NCI-H146 (cell line): Measurements from ENCODE around the gene NPAS2.

ENCODE experiments used
- DNase-seq: peaks from one replicate; lab custom pipeline; 2025; lab: John Stamatoyannopoulos, UW

NPAS2 gene, protein sequence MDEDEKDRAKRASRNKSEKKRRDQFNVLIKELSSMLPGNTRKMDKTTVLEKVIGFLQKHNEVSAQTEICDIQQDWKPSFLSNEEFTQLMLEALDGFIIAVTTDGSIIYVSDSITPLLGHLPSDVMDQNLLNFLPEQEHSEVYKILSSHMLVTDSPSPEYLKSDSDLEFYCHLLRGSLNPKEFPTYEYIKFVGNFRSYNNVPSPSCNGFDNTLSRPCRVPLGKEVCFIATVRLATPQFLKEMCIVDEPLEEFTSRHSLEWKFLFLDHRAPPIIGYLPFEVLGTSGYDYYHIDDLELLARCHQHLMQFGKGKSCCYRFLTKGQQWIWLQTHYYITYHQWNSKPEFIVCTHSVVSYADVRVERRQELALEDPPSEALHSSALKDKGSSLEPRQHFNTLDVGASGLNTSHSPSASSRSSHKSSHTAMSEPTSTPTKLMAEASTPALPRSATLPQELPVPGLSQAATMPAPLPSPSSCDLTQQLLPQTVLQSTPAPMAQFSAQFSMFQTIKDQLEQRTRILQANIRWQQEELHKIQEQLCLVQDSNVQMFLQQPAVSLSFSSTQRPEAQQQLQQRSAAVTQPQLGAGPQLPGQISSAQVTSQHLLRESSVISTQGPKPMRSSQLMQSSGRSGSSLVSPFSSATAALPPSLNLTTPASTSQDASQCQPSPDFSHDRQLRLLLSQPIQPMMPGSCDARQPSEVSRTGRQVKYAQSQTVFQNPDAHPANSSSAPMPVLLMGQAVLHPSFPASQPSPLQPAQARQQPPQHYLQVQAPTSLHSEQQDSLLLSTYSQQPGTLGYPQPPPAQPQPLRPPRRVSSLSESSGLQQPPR

GRCh38 chr2:100819370-100820272 lies at the start of gene NPAS2:
Gene NPAS2, plus strand, starts transcription at chr2:100820139. Its CDS starts 84,616 bp downstream, at chr2:100904755.
- DNase-seq = peak; percentile 24

DNA sequence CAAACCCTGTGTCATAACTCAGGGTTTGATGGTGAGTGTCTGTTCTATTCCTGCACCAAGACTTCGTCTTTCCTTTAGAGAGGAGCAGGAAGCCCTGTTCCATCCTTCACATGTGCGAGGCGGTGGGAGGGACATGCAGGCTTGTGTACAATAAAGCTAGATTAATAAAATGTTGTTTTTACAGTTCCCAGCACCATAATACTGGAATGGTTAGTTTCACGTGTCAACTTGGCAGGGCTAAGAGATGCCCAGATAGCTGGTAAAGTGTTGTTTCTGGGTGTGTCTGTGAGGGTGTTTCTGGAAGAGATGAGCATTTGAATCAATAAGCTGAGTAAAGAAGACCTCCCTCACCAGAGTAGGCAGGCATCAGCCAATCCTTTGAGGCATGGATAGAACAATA lies 48.8 kb upstream of the NPAS2 start:
- DNase-seq = no peak

DNA sequence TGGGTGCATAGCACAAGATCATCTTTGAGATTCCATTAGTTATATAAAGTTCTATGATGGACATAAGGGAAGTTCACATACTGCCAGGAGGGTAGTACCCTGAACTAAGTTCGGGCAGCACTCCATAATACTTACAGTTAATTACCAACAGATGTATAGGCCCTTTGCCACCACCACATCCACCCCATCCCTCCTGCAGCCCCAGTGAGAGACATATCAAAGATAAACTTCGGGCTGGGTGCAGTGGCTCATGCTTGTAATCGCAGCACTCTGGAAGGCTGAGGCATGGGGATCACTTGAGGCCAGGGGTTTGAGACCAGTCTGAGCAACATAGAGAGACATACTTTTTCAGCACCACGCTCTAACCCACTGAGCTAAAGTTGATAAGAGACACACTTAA lies 46.4 kb upstream of the NPAS2 start:
- no peak for DNase-seq

DNA sequence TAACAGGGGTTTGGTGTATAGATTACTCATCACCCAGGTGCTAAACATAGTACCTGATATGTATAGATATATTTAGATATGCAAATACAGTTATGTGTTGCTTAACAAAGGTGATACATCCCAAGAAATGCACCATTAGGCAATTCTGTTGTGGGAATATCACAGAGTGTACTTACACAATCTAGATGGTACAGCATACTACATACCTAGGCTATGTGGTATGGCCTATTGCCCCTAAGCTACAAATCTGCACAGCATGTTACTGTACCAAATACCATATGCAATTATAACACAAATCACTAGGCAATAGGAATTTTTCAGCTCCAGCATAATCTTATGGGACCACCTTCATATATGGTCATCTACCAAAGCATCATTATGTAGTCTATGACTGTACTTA lies 43.5 kb upstream of the NPAS2 start:
- DNase-seq = no peak

DNA sequence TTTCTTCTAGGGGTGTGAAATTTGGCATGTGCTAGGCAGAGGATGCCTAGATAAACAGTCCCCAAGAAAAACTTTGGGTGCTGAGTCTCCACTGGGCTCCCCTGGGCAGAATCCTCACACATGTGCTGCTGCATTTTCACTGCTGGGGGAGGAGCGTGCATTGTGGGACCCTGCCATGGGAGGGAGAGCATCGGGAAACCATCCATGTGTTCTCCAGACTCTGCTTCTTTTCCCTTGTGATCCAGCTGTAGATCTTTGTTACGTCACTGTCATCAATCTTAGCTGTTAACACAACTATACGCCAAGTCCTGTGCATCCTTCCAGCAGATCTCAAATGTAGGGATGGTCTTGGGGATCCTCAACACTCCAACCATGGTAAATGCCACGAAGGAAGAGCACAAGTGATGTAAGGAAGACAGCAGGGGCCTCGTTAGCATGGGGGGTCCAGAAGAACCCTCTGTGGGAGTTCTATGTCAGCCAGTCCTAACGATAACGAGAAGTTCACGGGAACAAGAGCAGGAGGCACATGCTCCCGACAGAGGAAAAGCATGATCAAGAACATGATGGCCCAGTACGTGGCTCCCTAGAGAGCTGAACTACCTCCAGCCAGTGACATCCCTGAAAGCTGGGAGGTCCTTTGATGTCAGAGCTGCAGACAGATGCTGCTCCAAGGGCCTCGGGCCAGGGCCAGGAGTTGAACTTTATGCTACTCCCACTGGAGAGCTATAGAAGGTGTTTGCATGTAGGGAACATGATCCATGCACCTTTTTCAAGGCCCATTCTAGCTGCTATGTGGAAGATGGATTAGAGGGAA lies 41.1 kb upstream of the NPAS2 start:
- DNase-seq = no peak

GRCh38 chr2:100779908-100780202 lies 40.1 kb upstream of the NPAS2 start:
- no peak for DNase-seq

GRCh38 chr2:100780203-100781008 lies 39.5 kb upstream of the NPAS2 start:
- DNase-seq = no peak

GRCh38 chr2:100781009-100781325 lies 39.0 kb upstream of the NPAS2 start:
- no peak for DNase-seq

- no peak for DNase-seq
Observed at GRCh38 chr2:100781523-100782379, 38.2 kb upstream of the NPAS2 start.

DNA sequence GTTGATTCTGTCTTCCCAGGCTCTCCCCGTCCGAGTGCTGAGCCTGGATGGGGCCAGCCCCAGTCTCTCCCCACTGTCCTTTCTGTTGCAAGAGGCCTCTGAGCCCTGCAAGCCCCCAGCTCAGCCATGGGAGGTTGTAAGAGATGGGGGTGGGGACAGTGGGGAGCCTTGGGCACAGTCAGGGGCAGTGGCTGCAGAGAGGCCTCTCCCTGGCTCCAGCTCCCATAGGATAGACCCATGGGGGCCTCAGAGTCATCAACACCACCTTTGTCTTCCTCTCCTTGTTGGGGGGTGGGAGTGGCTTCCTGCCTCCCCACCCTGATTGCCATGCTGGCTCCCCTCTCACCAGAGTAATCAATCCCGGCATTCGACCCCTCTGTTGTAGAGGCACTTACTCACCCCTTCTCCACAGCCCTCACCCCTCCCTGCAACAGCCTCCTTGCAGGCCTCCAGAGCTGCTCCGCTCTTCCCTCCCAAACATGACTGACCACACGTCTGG lies 37.5 kb upstream of the NPAS2 start:
- DNase-seq = no peak

DNA sequence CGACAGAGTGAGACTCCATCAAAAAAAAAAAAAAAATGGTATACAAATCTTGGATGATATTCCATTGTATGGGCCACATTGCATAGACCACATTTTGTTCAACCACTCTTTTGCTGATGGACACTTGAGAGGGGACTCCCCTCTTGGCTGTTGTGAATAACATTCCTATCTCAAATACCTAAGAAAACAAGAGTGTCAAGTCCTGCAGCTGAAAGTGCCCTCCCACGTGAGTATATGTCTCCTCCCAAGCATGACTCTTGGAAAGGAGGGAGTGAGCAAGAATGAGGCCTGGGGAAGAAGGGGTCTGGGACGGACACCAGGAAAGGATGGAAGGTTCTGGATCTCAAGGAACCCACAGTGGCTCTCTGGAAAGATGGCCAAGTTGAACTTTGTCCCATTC lies 36.0 kb upstream of the NPAS2 start:
- DNase-seq = no peak

DNA sequence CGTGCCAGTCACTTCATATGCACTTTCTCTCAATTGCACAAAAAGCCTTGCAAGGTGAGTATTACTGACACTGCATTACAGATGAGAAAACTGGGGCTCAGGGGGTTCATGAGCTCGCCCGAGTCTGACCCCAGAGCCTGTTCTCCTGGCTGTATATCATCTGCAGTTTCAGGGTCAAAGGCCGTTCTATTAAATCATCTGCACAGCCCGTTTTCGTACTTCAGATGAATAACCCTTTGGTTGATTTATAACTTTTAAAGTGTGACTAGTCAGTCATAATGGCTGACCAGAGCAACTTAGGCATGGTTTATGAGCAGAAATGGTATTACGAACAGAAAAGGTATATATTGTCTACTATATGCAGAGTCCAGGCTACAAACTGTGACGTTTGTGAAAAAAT lies 35.3 kb upstream of the NPAS2 start:
- DNase-seq = no peak

DNA sequence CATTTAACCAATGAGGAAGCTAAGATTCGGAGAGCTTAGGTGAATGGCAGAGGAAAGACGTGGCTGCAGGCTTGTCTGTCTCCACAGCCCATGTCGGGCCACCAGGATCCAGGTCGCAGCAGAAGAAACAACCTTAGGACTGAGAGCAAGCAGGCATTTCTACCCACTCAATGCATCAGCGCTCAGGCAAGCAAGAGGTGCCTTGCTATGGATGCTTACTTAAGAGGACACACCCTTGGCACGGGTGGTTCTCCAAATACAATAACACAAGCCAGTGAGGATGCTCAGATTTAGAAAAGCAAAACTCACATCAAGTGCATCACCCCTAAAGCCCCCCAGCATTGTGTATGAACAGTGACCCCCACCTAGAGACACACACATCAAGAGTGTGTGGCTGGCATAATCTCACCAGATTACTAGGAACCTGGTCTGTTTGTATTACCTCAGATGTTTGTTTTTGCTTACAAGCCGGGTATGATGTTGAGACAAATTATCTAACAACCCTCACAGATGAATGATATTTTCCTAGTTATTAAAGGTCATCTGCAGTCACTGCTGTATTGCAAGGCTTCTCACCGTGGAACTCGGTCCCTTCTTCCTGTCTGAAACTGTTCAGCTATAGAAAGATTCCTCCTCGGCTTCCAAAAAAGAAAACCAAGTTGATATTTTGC lies 34.2 kb upstream of the NPAS2 start:
- DNase-seq = no peak

DNA sequence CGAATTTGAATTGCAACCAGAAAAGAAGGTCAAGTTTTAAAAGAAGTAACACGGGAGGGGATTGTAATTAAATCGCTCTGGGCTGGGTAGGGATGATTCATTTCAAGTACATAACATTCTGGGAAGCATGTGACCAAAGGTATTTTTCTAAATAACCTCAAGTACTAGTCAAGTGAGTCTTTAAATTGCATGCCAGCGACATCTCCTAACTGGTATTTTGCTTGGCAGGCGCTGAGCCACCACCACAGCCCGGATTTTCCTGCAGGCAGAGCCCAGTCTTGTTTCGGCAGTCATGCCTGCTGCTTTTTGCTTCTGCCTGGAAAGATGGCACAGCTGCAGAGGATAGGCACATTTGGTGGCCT lies 33.7 kb upstream of the NPAS2 start:
- no peak for DNase-seq

DNA sequence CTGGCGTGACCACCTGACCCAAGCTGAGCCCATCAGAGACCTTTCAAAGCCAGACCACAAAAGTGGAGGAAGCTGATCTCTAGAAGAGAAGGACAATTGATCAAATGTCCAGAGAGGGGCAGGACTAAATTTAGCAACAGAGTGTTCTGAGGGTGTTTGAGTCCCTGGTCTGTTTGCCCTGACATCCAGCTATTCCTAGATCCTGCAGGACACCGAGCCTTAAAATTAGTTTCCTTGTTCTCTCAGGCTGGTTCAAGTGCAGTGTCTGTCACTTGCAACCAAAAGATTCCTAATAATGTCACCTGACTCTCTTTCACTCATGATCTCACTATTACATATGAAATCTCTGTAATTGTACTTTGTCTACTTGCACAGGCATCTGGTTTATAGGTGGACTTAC lies 33.0 kb upstream of the NPAS2 start:
- no peak for DNase-seq

- DNase-seq = no peak
Observed at GRCh38 chr2:100789361-100789760, 30.6 kb upstream of the NPAS2 start.

DNA sequence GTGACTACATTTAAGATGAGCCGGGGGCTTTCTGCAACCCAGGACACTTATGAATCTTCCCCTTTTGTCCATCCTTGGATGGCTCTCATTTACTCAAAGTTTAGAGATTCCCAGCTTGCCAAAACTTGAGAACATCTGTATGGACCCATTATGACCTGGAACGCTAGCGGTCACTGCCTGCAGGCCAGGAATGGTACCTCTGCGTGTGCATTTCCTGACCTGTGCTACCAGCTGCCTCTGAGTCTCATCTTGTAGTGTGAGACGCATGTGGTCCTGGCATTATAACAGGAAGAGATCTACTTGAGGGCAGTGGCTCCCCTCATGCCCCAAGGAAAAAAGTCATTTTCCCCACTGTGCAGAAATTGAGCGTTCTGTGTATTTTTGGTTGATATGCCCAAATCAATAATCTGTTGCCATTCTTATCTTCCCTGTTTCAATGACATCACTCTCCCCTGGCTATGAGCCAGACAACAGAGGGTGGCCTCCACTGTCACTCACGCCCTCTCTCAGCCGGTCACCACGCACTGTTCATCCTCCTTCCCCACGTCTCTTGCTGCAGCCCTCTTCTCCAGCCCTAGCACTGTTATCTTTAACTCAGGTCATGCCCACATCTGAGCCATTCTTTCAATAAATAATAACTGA lies 28.5 kb upstream of the NPAS2 start:
- peak; percentile 9 for DNase-seq

DNA sequence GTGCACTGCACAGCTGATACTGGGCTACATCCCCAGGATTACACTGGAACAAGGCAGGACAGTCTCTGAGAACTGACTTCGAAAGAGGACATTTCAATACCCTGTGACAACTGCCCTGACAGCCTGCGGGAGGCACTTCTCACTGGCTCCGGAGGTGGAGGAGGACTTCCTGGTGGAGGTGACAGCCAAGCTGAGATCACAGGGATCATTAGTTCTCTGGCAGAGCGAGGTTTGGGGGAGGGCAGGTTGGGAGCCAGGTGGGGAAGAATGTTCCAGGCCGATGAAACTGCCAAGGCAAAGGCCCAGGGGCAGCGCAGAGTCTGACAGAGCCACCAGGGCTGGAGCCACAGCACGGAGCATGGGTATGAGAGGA lies 28.0 kb upstream of the NPAS2 start:
- no peak for DNase-seq

- DNase-seq = no peak
Observed at GRCh38 chr2:100793220-100793619, 26.7 kb upstream of the NPAS2 start.
